ENCODE data around the gene TKTL2. TPM values are rescaled to one million over a fixed set of nuclear protein-coding genes. Genes with fewer than 3 reads are reported as not detected.

Gene TKTL2, protein sequence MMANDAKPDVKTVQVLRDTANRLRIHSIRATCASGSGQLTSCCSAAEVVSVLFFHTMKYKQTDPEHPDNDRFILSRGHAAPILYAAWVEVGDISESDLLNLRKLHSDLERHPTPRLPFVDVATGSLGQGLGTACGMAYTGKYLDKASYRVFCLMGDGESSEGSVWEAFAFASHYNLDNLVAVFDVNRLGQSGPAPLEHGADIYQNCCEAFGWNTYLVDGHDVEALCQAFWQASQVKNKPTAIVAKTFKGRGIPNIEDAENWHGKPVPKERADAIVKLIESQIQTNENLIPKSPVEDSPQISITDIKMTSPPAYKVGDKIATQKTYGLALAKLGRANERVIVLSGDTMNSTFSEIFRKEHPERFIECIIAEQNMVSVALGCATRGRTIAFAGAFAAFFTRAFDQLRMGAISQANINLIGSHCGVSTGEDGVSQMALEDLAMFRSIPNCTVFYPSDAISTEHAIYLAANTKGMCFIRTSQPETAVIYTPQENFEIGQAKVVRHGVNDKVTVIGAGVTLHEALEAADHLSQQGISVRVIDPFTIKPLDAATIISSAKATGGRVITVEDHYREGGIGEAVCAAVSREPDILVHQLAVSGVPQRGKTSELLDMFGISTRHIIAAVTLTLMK
- not detected for total RNA-seq
- long read RNA-seq = 0 reads

GRCh38 chr4:163473576-163473975 is at the start of gene TKTL2:
Gene TKTL2 (minus strand): TSS chr4:163473754. CDS start chr4:163473734, 20 bp downstream.
- no peak for DNase-seq (ENCODE audit: low spot score)
- intact Hi-C loops (cut with DNase I) = no loop called here

GRCh38 chr4:163515198-163515597 is 41.6 kb upstream of the TKTL2 start:
- intact Hi-C loops (cut with DNase I) = no loop called here
- no peak for DNase-seq (ENCODE audit: low spot score)

GRCh38 chr4:163505374-163505773 is 31.8 kb upstream of the TKTL2 start:
- intact Hi-C loops (cut with DNase I) = no loop called here

GRCh38 chr4:163500586-163500985 is 27.0 kb upstream of the TKTL2 start:
- no peak for DNase-seq (ENCODE audit: low spot score)
- intact Hi-C loops (cut with DNase I) = no loop called here

More at GRCh38 chr4:163505374-163505773, 31.8 kb upstream of the TKTL2 start:
- no peak for DNase-seq (ENCODE audit: low spot score)

DNA sequence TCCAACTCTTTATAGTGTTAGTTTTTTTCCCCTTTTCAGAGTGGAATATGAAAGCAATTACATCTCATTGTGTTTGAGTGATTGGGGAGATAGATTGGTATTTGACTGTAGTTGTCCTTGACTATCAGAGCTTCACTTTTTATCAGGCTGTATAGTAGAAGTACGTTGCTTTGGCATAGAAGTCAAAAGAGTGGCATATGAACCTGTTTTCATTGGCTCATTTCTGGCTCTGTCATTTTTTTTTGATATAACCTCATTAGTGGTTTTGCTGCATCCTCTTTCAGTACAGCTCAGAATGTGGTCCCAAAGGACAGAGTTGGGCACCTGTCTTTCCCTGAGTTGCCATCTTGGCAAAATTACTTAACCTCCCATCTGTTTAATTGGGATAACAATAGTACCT is 22.3 kb upstream of the TKTL2 start:
- intact Hi-C loops (cut with DNase I) = no loop called here
- no peak for DNase-seq (ENCODE audit: low spot score)

DNA sequence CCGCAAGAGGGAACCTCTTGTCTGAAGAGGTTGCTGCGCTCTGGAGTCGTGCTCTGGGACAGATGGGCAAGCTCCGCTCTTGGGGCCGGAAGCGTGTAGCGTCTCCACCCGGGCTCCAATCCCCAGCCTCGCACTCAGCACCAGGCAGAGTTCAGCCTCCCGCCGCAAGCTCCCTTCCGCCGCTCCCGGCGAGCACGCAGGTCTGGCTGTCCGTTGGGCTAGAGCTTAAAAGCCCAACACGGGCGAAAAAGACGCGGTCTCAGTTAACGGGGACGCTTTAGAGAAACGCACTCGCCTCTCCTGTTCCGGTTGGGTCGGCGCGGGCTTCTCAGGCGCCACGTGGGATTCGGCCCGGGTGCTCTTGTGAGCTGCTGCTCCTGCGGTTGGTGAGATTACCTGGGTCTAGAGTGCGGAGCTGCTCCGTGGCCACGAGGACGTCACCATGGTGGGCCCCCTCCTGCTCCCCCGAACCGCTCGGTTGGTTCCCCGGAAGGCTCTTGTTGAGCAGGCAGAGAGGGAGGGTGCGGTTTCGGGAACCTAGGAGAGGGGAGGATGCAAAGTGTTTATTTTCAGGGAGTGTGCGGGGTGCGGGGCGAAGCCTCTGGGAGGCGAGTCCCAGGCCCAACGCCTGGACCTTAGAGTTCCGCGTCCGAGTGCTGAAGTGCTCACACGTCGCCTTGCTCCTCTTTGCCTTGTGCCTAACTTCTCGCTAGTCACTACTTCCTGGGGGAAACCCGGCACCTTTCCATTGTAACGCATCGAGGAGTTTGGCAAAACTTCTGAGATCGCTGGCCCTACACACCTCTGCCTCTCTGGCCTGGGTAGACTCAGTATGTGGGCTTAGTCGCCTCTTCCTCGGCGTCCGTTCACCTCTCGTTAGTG is 21.0 kb upstream of the TKTL2 start, which contains the start of gene TMA16:
Gene TMA16 (plus strand): TSS at position 331 of the 882 bp plus-strand sequence. CDS start 112 bp downstream, at position 443.
- peak; percentile 89 for DNase-seq (ENCODE audit: low spot score)
- intact Hi-C loops (cut with DNase I) = no loop called here

DNA sequence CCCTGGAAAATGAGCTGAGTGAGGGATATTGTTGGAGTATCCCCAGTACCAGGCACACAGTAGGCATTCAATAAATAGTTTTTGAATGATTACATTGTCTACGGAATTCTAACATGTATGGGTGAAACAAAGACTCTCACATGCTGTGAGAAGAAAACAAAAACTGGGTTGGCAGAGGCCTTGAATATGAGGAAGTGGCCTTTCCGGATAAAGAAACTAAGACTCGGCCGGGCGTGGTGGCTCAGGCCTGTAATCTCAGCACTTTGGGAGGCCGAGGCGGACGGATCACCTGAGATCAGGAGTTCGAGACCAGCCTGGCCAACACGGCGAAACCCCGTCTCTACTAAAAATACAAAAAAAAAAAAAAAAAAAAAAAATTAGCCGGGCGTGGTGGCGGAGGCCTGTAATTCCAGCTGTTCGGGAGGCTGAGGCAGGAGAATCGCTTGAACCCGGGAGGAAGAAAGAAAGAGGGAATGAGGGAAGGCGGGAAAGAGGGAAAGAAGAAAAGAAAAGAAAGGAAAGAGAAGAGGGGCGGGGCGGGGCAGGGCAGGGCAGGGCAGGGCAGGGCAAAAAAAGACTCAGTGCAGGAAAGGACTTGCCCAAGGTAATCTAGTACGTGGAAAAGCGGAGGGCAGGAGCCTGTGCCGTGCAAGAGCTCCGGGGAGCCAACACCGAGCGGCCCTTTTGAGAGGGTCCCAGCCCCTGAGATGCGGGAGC is 20.2 kb upstream of the TKTL2 start:
- no peak for DNase-seq (ENCODE audit: low spot score)
- intact Hi-C loops (cut with DNase I) = no loop called here

GRCh38 chr4:163492951-163493504 is 19.5 kb upstream of the TKTL2 start:
- no peak for DNase-seq (ENCODE audit: low spot score)
- intact Hi-C loops (cut with DNase I) = no loop called here

GRCh38 chr4:163489929-163490328 is 16.4 kb upstream of the TKTL2 start:
- DNase-seq (ENCODE audit: low spot score) = no peak
- intact Hi-C loops (cut with DNase I) = no loop called here

GRCh38 chr4:163486321-163486720 is 12.8 kb upstream of the TKTL2 start:
- intact Hi-C loops (cut with DNase I) = no loop called here
- DNase-seq (ENCODE audit: low spot score) = no peak

GRCh38 chr4:163485589-163485988 is 12.0 kb upstream of the TKTL2 start:
- DNase-seq (ENCODE audit: low spot score) = no peak
- intact Hi-C loops (cut with DNase I) = loop anchor here (2.0 kb wide), 1 partner anchor 63 kb away; no protein-coding TSS in a partner anchor

DNA sequence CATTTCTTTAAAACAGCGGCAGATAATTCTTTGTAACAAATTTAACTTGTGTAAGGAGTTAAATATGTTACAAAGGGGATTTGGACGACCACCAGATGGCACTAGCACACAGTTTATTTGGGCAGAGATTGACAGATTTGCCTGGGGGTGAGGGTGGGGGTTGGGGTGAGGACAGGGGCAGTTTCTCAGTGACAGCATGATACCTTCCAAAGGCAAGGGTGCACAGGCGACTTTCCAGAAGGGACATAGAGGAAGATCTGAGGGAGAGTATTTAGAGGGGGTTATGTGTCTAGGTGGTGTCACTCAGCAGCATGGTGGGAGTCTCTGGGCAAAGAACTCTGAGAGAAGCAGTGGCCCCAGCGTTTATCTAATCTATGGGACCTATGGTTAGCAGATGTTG is 11.4 kb upstream of the TKTL2 start:
- DNase-seq (ENCODE audit: low spot score) = no peak
- intact Hi-C loops (cut with DNase I) = loop anchor here (2.0 kb wide), 1 partner anchor 64 kb away; no protein-coding TSS in a partner anchor

GRCh38 chr4:163482190-163482589 is 8.6 kb upstream of the TKTL2 start:
- no peak for DNase-seq (ENCODE audit: low spot score)
- intact Hi-C loops (cut with DNase I) = no loop called here

DNA sequence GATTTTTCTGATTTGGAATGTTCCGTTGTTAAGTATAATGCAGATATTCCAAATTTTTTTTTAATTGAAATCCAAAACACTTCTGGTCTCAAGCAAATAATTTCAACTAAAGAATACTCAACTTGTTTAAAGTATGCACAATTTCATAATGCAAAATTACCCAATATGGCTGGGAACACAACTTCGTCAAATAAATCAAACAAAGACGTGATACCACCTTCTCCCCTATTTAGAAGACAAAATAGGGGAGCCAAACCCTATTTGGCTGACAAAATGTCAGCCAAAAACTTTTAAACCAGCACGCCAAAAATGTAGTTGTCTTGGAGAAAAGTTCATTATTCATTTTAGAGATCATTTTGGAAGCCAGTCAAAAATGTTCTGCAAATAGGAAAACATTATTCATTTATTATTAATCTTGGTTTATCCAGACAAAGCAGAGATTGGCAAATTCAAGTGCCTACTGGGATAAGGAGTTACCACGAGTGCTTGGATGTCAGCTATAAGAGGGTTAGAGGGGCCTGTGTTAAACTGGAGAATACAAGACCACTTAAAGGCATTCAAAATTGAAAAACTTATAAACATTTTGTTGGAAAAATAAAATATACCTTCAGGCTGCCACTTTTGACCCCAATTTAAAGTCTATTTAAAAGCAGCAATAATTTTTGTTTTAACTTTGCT is 3.3 kb upstream of the TKTL2 start:
- DNase-seq (ENCODE audit: low spot score) = no peak
- intact Hi-C loops (cut with DNase I) = no loop called here

- DNase-seq (ENCODE audit: low spot score) = no peak
- intact Hi-C loops (cut with DNase I) = no loop called here
Observed at GRCh38 chr4:163474027-163474426, 473 bp upstream of the TKTL2 start.

GRCh38 chr4:163473130-163473529 is 424 bp downstream of the TKTL2 start:
- intact Hi-C loops (cut with DNase I) = no loop called here
- no peak for DNase-seq (ENCODE audit: low spot score)

- DNase-seq (ENCODE audit: low spot score) = no peak
- intact Hi-C loops (cut with DNase I) = no loop called here
Observed at GRCh38 chr4:163470391-163470790, 3.2 kb downstream of the TKTL2 start.

- DNase-seq (ENCODE audit: low spot score) = no peak
Observed at GRCh38 chr4:163467082-163467770, 6.3 kb downstream of the TKTL2 start.

More at GRCh38 chr4:163467082-163467770, 6.3 kb downstream of the TKTL2 start:
- intact Hi-C loops (cut with DNase I) = no loop called here
